GM21723 (cell line): ENCODE measurements around the gene ANKS1B.

Source experiments
- ATAC-seq: cut with Tn5 transposase; IDR thresholded peaks from one replicate; pipeline ENCODE4 v1.9.1; 2021; ENCODE audit warnings: mild to moderate bottlenecking, moderate library complexity; ENCODE audit not compliant: unreplicated experiment

The ANKS1B gene

DNA sequence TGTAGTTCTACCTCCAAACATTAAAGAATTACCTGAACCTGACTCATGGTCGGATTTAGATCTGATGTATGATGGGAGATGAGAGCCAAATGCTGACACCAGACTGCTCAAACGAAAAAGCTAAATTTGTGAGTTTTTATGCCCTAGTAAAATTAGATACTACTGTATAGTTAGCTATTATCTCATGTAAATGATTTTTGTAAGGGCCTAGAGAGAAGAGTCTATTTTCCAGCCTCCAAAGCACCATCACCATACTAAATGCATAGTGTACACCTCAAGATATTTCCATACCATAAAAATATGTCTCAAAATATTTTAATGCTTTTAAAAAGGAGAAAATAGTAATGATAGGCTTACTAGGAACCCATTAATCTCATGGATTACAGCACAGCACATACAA, 18.3 kb downstream of the ANKS1B start:
- ATAC-seq: no peak

DNA sequence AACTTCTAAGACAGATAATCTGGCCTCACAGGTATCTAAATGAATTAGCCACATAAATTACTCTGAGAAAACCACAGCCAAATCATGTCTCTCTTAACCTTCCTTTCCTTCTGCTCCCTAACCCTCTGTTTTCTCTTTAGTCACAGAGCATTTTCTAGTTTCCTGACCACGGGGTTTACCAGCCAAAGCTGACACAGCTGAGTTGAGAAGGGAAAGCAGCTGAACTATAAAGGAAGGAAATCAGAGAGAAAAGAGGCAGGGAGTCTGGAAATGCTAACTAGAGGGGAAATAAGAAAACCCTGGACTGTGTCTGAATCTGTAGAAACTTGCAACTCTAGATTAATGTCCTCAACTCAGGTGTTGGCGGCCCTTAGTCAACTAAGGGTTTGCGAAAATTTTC, 24.4 kb downstream of the ANKS1B start:
- no peak for ATAC-seq

DNA sequence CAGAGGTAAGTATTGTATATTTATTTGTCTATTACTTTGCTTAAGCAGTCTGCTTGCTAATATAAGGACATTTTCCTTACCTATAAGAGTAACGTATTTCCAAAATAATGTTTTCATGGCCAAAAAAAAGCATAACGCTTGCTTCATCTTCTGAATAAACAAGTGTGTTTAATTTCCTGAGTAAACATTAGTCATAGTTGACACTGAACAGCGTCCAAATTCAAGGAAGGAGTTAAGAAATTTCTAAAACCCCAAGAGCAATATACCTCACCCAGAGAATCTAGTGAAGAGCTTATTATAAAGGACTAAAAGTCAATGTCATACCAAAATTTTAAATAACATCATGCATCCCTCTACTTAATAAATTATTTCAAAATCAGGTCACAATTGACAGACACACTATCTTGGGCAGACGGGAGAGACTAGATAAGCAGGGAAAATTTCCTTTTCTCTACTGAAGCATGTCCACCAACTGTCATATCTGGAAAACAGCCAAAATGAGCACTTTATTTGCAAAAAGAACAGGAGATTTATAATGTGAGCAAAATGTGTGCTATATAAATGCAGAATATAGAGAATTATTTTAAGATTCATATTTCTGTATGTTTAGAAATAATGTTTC, 25.1 kb downstream of the ANKS1B start:
- no peak for ATAC-seq

DNA sequence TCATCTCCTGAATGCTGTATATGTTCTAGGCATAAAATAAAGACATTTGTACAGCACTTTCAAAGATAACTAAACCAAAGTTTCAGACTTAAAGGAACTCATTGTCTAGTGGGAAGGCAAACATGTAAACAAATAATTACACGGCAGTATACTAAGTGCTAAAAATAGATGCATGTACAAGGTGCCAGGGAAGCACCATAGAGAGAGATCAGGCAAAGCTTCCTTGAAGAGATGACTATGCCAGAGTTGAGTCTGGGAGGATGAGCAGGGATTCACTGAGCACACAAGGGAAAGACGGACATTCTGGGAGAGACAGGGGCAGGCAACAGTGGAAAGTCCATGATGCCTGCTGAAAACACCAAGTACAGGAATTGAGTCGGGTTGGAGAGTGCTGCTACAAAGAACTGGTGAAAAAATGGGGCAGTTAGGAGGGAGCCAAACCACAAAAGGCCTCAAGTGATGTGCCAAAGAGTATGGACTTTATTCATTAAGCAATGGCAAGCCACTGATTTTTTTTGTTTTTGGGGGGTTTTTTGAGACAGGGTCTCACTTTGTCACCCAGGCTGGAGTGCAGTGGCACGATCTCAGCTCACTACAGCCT, 26.8 kb downstream of the ANKS1B start:
- no peak for ATAC-seq

DNA sequence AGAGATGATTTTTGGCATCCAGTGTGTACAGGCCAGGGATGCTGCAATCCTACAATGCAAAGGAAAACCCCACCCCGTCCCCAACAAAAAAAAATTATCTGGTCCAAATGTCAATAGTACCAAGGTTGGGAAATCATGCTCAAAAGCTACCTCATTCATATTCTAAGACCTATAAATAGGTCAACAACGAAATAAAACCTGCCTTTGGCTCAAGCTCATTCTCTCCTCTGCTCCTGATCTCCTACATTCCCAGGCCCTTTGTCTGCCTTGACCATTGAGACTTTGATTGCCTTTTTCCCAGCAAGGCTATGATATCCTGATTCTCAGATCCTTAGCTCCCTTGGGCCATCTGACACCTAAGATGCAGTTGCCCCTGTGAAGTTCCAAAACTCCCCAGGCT, 30.0 kb downstream of the ANKS1B start:
- ATAC-seq: no peak

DNA sequence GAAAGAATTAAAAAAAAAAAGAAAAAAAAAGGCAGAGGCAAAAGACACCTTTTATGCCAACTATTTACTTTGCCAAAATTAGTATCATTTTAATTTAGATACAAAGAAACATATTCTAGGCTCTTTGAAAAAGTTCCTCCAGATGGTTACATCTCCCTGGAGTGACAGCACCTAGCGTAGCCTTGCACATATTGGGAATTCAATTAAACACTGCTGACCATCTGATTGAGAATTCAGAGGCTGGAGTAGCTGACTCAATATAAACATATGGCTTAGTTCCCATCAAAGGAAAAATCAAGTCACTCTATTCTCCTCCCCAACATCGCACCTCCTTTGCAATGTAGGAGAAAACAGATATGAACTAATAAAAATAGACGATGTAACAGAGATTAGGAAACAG, 36.4 kb downstream of the ANKS1B start:
- no peak for ATAC-seq

DNA sequence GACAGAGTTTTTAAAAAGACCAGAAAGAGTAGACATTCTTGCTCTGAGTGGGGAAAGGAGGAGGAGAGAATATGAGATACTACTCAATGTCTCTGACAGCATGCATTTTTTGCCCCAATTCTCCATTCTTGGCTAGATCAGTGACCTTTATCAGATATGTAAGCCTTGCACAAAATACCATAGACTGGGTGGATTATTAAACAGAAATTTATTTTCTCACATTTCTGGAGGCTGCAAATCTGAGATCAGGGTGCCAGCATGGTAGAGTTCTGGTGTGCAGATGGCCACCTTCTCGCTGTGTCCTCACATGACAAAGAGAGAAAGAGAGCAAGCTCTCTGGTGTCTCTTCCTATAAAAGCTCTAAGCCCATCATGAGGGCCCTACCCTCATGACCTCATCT, 38.6 kb downstream of the ANKS1B start:
- ATAC-seq: no peak

DNA sequence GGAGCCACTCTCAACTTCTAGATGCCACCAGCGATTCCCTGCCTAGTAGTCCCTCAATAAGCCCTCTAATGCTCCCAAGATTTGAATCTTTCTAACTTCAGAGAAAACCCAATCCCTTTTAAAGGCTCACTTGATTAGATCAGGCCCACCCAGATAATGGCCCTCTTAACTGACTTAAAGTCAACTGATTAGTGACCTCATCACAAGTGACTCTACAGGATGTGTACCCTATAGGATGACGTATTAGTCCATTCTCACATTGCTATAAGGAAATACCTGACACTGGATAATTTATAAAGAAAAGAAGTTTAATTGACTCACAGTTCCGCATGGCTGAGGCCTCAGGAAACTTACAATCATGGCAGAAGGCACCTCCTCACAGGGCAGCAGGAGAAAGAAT, 49.1 kb downstream of the ANKS1B start:
- no peak for ATAC-seq

DNA sequence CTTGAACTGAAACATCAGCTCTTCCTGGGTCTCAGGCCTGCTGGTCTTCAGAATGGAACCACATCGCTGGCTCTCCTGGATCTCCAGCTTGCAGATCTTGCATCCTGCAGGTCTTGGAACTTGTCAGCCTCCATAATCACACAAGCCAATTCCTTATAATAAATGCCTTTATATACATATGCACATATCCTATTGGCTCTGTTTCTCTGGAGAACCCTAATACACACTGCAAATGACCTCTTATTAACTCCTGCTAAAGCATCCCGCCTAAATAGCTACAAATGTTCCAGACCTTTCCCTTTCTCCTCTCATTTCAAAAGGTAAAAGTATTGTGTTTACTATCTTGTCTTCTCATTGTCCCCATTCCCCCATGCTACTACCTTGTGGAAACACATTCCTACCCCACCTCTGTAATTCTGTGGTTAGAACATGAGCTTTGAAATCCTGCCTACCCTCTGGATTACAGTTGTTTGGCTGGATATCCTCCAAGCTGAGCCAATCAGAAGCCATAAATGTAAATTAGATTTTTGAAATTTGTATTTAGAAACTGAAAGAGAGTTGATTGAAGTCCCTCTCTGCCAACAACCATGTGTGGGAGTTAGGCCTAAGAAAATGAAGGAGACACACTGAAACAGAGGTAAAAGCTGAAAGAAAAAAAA, 58.1 kb downstream of the ANKS1B start:
- no peak for ATAC-seq

DNA sequence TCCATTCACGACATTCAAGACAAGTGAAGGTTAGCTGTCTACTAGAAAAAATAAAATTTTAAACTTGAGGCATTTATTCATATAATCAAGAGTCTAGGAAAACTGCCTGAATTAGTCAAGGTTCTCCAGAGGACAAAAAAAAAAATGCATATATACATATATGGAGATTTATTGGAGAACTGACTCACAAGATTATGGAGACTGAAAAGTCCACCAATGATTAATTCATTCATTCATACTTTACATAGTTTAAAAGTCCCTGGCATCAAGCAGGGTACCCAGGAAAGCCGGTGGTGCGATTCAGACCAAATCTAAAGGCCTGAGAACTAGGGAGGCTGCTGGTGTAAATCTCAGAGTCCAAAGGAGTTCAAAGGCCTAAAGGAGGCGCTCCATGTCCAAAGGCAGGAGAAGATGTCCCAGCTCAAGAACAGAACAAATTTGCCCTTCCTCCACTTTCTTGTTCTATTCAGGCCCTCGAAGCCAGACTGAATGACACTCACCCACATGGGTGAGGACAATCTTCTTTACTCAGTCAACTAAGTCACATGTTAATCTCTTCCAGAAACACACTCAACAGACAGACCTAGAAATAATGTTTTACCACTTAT, 64.3 kb downstream of the ANKS1B start:
- ATAC-seq: no peak

DNA sequence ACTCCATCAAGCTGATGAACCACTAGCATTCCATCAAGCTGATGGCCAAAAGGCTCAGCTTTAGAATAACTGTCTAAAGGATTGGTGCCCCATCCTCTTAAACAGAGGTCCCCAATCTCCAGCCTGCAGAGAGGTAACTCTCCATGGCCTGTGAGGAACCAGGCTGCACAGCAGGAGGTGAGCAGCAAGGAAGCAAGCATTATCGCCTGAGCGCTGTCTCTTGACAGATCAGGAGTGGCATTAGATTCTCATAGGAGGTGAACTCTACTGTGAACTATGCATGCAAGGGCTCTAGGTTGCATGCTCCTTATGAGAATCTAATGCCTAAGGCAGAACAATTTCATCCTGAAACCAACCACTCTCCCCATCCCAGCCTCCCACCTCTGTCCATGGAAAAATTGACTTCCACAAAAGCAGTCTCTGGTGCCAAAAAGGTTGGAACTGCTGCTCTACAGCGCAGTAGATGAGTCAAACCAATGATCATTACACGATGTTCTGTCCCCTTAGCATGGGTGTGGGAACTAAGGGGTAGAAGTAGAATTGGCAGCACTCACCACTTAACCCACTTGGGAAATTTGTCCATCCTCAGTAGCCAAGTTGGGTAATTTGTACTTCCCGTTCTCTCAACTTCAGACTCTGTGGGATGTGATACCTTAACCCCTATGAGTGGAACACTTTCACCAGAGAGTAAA, 66.9 kb downstream of the ANKS1B start:
- no peak for ATAC-seq

DNA sequence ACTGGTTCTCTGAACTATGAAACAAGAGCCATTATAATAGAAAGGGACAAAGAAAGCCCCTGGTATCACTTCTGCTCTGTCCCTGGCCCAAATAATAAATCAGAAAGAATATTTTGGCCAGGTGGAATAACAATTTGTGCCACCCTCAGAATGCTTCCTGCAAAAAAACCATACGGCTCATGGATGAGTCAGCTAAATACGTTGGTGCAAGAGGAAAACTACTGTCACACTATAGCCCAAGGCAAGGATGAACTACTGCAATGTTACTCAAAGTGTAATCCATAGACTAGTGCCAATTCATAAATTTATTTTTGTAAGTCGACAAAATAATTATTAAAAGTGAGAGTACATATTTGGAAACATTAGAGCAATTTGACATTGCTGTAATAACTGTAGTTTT, 68.2 kb downstream of the ANKS1B start:
- no peak for ATAC-seq

DNA sequence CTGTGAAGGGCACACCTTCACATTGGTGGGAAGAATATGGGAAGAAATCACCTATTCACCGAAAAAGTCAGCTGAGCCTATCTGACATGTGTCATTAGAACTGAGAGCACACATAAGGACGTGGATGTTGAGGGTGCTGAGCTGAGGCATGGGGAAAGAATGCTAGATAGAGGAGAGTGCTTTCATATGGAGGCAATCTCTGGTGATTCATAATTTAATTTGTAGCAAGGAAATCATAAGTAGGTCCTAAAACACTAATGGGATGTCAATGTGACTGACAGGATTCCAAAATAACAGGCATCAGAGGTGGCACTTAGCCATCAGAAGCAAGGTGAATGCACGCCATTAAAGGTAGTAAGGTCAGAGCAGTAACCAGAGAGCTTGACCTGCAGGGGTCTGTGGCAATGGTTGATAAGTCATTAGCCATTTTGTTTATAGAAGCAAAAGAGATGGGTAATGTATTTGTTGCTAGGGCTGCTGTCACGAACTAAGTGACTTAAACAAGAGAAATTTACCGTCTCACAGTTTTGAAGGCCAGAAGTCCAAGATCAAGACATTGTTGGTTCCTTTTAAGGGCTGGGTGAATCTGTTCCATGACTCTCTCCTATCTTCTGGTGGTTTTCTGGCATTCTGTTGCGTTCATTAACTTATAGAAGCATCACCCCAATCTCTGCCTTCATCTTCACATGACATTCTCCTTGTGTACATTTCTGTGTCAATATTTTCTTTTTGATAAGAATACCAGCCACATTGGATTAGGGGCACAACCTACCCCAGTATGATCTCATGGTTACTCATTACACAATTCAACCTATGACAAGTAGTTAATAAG, 69.3 kb downstream of the ANKS1B start:
- no peak for ATAC-seq

DNA sequence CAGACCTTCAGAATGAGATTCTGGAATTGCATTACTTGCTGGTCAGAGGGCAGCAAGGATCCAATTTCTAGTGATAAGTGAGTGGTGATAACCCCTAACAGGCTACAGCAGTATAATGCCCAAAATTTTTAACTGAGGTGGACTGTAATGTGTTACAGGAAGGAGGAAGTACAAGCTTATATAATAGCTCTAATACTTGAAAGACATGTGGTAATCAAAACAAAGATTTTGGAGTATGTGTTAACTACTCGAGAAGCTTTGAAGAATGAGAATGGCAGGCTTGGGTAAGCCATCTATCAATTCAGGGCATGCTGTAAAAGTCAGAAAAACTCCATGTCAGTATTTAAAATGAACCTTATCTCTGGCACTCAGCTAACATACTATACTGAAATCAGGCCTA, 70.5 kb downstream of the ANKS1B start:
- ATAC-seq: no peak

DNA sequence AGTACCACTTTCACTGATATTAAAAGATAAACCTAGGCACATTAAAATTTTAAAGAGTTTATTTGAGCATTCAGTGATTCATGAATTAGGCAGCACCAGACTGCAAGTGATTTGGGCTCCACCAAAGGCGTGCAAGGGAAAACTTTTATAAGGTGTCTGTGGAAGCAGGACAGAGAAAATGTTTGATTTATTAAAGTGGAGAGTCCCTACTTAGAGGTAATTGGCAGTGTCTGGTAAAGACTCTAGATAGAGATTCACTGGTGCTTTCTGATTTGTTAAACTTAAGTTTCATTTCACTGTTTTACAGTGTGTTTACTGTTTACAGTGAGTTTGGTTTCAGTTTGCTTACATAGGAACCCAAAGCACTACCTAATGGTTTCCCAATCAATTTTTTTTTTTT, 72.8 kb downstream of the ANKS1B start:
- ATAC-seq: peak; percentile 95

DNA sequence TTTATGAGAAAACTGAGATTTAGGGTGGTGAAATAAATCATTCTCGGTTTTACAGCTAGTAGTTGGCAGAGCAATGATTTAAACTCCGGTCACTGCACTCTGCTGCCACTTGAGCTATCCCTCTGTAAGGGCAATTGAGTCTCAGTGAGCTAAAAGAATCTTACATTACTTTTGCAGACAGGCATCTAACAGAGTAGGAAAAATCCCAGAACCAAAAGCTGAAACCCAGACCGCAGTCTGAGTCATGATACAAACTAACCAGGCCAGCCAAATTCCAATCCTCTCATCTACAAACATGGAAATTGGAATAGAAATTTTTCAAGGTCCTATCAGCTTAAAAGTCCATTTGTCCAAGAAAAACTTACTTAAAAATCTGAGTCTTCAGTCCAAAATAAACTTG, 73.7 kb downstream of the ANKS1B start:
- no peak for ATAC-seq

DNA sequence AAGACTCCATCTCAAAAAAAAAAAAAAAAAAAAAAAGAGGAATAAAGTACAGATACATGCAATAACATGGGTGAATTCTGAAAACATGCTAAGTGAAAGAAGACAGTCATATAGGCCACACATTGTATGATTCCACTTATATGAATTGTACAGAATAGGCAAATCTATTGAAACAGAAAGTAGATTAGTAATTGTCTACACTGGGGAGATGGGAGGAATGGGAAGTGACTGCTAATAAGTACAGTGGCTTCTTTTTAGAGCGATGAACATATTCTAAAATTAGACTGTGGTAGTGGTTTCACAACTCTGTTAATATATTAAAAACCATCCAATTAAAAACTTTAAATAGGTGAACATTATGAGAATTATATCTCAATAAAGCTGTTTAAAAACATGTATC, 74.4 kb downstream of the ANKS1B start:
- ATAC-seq: no peak

DNA sequence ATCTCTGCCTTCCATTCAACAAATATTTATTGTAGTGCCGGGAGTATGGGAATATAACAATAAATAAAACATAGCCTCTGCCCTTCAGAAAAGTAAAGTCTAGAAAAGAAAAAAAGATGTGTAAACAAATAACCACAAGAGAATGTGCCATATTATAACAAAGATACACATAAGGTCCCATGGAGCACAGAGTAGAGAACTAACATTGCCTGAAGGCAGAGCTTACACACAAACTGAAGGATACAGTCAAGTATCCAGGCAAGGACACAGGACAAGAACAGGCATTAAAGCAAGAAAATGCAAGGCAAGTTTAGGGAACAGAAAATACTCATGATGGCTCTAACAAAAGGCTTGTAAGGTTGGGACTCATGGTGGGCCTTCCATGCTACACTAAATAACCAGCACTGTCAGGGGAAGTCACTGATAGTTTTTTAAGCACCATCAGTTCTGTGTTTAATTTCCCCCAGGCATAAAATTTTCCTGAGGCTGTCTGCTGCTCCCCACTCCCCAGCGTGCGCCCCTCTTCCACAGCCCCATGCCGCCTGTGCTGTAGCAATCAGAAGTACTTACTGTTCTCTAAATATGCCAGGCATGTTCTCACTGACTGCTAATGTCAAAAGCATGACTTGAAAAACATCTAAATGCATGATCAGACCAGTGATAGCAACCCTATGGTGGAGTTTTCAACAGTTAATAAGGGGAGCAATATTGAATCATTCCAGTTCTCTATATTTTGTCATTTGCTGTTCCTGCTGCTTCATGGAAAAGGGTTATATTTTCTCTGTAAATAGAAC, 77.8 kb downstream of the ANKS1B start:
- no peak for ATAC-seq

DNA sequence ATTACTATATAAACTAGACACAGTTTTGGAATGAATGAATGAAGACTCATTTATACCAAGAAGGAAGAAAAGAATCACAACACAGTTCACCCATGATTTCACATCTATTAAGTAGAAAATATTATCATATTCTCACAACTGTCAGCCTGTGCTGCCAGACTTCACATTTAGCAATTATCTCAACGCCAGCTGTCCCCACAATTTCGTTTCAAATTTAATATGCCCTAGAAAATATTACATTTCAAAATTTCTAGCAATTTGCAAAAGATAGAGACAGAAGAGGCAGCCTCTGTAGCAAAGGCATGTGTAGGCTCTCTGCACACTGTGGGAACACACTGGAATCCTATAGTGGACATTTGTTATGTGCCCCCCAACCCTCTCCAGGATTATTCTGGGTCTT, 83.6 kb downstream of the ANKS1B start:
- ATAC-seq: no peak

DNA sequence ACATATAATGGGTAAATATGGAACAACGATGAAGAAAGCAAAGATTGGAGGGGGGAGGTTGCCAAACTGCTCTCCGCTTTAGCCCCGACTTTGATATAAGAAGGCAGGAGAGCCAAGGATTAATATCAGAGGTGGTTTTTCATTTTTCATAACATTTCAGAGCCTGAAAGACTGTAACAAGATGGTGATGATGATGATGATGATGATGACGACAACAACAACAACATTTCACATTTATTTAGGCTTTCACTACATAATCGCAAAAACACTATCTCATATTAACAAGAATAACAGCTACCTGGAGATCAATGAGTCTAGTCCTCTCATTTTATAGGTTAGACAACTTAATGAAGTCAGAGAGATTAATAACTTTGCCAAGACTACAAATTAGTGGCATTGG, 86.1 kb downstream of the ANKS1B start:
- ATAC-seq: no peak
